SK-N-SH (cell line): ENCODE results near the gene ADAMTSL1. TPM values are rescaled to one million over a fixed set of nuclear protein-coding genes. Genes with fewer than 3 reads are reported as not detected.

Experiments used
- CTCF ChIA-PET: fragments of 300-600, 350-600 bp; formaldehyde crosslinking; extraction: SDS; loops from one replicate; lab custom pipeline; 2021; lab: Yijun Ruan, JAX
- POLR2A ChIA-PET: fragments of 350-600 bp; sonication (Branson Sonifier 250); formaldehyde crosslinking; extraction: SDS; loops from one replicate; lab custom pipeline; 2020; ENCODE audit warnings: antibody characterized with exemption, inconsistent platforms; lab: Yijun Ruan, JAX
- DNase-seq: peaks from one replicate; pipeline ENCODE4 v3.0.0; 2012
- H2AFZ ChIP-seq: fragments of 200-600 bp; sonication (generic); 2 replicates; pipeline ENCODE4 v1.8.1; 2016; ENCODE audit warnings: antibody characterized with exemption, mild to moderate bottlenecking, low read depth
- H3F3A ChIP-seq: fragments of 200-600 bp; sonication (generic); replicated peaks from 2 replicates; pipeline ENCODE3; 2016; ENCODE audit warnings: antibody characterized with exemption, mild to moderate bottlenecking; ENCODE audit not compliant: insufficient read depth
- H3K27ac ChIP-seq, 2 experiments: fragments of 200-500 bp in 1 of 2; fragments of 200-600 bp in 1 of 2; sonication (Bioruptor generic) in 1 of 2; sonication (generic), shearing (Covaris generic) in 1 of 2; 2 replicates each; pipeline versions ENCODE4 v1.5.1 to v1.6.1; 2014 to 2016; ENCODE audit warnings: low read depth in 2 of 2, inconsistent platforms in 1 of 2, low read length in 1 of 2, mild to moderate bottlenecking in 1 of 2, mixed read lengths in 1 of 2
- H3K27me3 ChIP-seq: fragments of 200-600 bp; sonication (generic), shearing (Covaris generic); 2 replicates; pipeline ENCODE4 v1.6.1; 2016; ENCODE audit warnings: mixed run types; ENCODE audit not compliant: insufficient read depth
- H3K36me3 ChIP-seq, 2 experiments: fragments of 200-500 bp in 1 of 2; fragments of 200-600 bp in 1 of 2; sonication (Bioruptor generic) in 1 of 2; sonication (generic) in 1 of 2; replicated peaks in 1 of 2; 2 replicates each; pipeline versions ENCODE3 to v1.5.1; 2014 to 2016; ENCODE audit warnings: low read length in 1 of 2, mild to moderate bottlenecking in 1 of 2; ENCODE audit not compliant: insufficient read depth in 2 of 2, control insufficient read depth in 1 of 2
- H3K4me1 ChIP-seq, 2 experiments: fragments of 200-500 bp in 1 of 2; fragments of 200-600 bp in 1 of 2; sonication (Bioruptor generic) in 1 of 2; sonication (generic), shearing (Covaris generic) in 1 of 2; 2 replicates each; pipeline versions ENCODE4 v1.5.1 to v1.6.1; 2014 to 2016; ENCODE audit warnings: low read depth in 1 of 2, low read length in 1 of 2, mixed run types in 1 of 2; ENCODE audit not compliant: insufficient read depth in 2 of 2, control insufficient read depth in 1 of 2
- H3K4me2 ChIP-seq: fragments of 200-600 bp; sonication (generic), shearing (Covaris generic); 2 replicates; pipeline ENCODE4 v1.6.1; 2017; ENCODE audit warnings: mixed run types
- H3K4me3 ChIP-seq, 2 experiments: fragments of 200-500 bp in 1 of 2; fragments of 200-600 bp in 1 of 2; sonication (Bioruptor generic) in 1 of 2; sonication (generic), shearing (Covaris generic) in 1 of 2; 2 replicates each; pipeline versions ENCODE4 v1.5.1 to v1.8.1; 2014 to 2016; ENCODE audit warnings: low read depth in 2 of 2, inconsistent platforms in 1 of 2, low read length in 1 of 2, mild to moderate bottlenecking in 1 of 2, mixed read lengths in 1 of 2, moderate library complexity in 1 of 2
- H3K79me2 ChIP-seq: fragments of 200-600 bp; sonication (generic); 2 replicates; pipeline ENCODE4 v1.8.1; 2017; ENCODE audit warnings: mild to moderate bottlenecking; ENCODE audit not compliant: insufficient read depth
- H3K9ac ChIP-seq: fragments of 200-600 bp; sonication (generic); 2 replicates; pipeline ENCODE4 v1.6.1; 2017; ENCODE audit warnings: mixed run types
- H3K9me2 ChIP-seq: fragments of 200-600 bp; sonication (generic); 2 replicates; pipeline ENCODE4 v1.6.1; 2017; ENCODE audit warnings: mixed run types
- H3K9me3 ChIP-seq: fragments of 200-600 bp; sonication (generic); 2 replicates; pipeline ENCODE4 v1.6.1; 2017; ENCODE audit warnings: mixed run types, mild to moderate bottlenecking, moderate library complexity
- H4K20me1 ChIP-seq: fragments of 200-600 bp; sonication (generic); 2 replicates; pipeline ENCODE4 v1.6.1; 2017; ENCODE audit warnings: mild to moderate bottlenecking, mixed run types; ENCODE audit not compliant: insufficient read depth
- CTCF ChIP-seq: fragments of 200-600 bp; sonication (generic); IDR thresholded peaks from 2 replicates; pipeline ENCODE4 v1.6.1; 2017; ENCODE audit warnings: antibody characterized with exemption, mild to moderate bottlenecking, moderate library complexity
- GABPA ChIP-seq: IDR thresholded peaks from 2 replicates; pipeline ENCODE4 v1.4.0; 2012; ENCODE audit warnings: low read depth, mild to moderate bottlenecking
- MEF2A ChIP-seq: IDR thresholded peaks from 2 replicates; pipeline ENCODE4 v1.4.0; 2012; ENCODE audit warnings: low read depth, borderline replicate concordance
- PBX3 ChIP-seq: IDR thresholded peaks from 2 replicates; pipeline ENCODE4; 2012
- RAD21 ChIP-seq: IDR thresholded peaks from 2 replicates; pipeline ENCODE4 v1.6.1; 2012; ENCODE audit warnings: mild to moderate bottlenecking, low read length
- ZBTB33 ChIP-seq: IDR thresholded peaks from 2 replicates; pipeline ENCODE4 v1.4.0; 2012; ENCODE audit warnings: low read depth, borderline replicate concordance
- WGBS: methylation state at CpG from one replicate; pipeline ENCODE4 v1.1.6; 2017; ENCODE audit warnings: low lambda C conversion rate; 5-methylcytosine and 5-hydroxymethylcytosine counted together
- polyA plus RNA-seq, 3 experiments: library from polyadenylated mRNA; depleted of rRNA; stranded (reverse); fragments of >200 nt; gene quantifications; 2 replicates each; pipeline ENCODE4 v1.2.3, GENCODE V29; 2012

Gene ADAMTSL1
- polyA plus RNA-seq, 1 of the 3 experiments (the other 2 are of a cell fraction), result 114 TPM

GRCh38 chr9:18708429-18708828, 234.5 kb downstream of the ADAMTSL1 start (continued):
- TF ChIP-seq PBX3, result no peak

GRCh38 chr9:18710065-18710464, 236.1 kb downstream of the ADAMTSL1 start:
- H3K36me3 ChIP-seq, result peaks cover 2 to 54% of the 10 kb centered on the region in 2 experiments
- POLR2A ChIA-PET, result no interaction called here
- no peak overlapping the region for H2AFZ ChIP-seq
- H3K4me2 ChIP-seq, result no peak overlapping the region
- no peak overlapping the region for H3K27ac ChIP-seq
- CTCF ChIA-PET, result no interaction called here
- H3K9me3 ChIP-seq, result no peaks in the 10 kb centered on the region
- peaks cover 4% of the 10 kb centered on the region for H3F3A ChIP-seq
- peaks cover 0 to 9% of the 10 kb centered on the region in 2 experiments; a peak in 1 of 4 replicates for H3K4me1 ChIP-seq
- H3K9me2 ChIP-seq, result no peaks in the 10 kb centered on the region
- H3K4me3 ChIP-seq, result no peak overlapping the region
- no peaks in the 10 kb centered on the region for H4K20me1 ChIP-seq
- WGBS, result 80% methylated on average over 1 of the region's 1 CpG
- H3K79me2 ChIP-seq, result 0 out of 2 replicates have a peak, but pooled peaks cover 7% of the 10 kb centered on the region
- no peaks in the 10 kb centered on the region for H3K27me3 ChIP-seq
- no peak for TF ChIP-seq GABPA
- no peak for TF ChIP-seq MEF2A
- TF ChIP-seq, all 33 proteins: peak for 0
- no peak overlapping the region for H3K9ac ChIP-seq
- DNase-seq, result no peak

- H3K4me2 ChIP-seq, result no peak overlapping the region
- TF ChIP-seq ZBTB33, result no peak
- no peak for TF ChIP-seq CTCF
- TF ChIP-seq RAD21, result no peak
- peaks cover 0 to 10% of the 10 kb centered on the region in 2 experiments; a peak in 1 of 4 replicates for H3K4me1 ChIP-seq
- H3K4me3 ChIP-seq, result no peak overlapping the region
- no peaks in the 10 kb centered on the region for H3K79me2 ChIP-seq
- no peaks in the 10 kb centered on the region for H3K9me2 ChIP-seq
- no peak overlapping the region for H3K27ac ChIP-seq
- ChIA-PET POLR2A (no interaction called here), CTCF (no interaction called here)
- H4K20me1 ChIP-seq, result no peaks in the 10 kb centered on the region
- H3K36me3 ChIP-seq, result peaks cover 1 to 39% of the 10 kb centered on the region in 2 experiments
- peaks cover 16% of the 10 kb centered on the region for H3F3A ChIP-seq
- no peaks in the 10 kb centered on the region for H3K27me3 ChIP-seq
- WGBS, result 88% methylated on average over 2 of the region's 2 CpGs
- no peaks in the 10 kb centered on the region for H3K9me3 ChIP-seq
- DNase-seq, result no peak
- H3K9ac ChIP-seq, result no peak overlapping the region
- no peak overlapping the region for H2AFZ ChIP-seq
Observed at GRCh38 chr9:18717759-18718158, 243.8 kb downstream of the ADAMTSL1 start.
